ENCODE results near the gene EEFSEC.

Gene EEFSEC

DNA sequence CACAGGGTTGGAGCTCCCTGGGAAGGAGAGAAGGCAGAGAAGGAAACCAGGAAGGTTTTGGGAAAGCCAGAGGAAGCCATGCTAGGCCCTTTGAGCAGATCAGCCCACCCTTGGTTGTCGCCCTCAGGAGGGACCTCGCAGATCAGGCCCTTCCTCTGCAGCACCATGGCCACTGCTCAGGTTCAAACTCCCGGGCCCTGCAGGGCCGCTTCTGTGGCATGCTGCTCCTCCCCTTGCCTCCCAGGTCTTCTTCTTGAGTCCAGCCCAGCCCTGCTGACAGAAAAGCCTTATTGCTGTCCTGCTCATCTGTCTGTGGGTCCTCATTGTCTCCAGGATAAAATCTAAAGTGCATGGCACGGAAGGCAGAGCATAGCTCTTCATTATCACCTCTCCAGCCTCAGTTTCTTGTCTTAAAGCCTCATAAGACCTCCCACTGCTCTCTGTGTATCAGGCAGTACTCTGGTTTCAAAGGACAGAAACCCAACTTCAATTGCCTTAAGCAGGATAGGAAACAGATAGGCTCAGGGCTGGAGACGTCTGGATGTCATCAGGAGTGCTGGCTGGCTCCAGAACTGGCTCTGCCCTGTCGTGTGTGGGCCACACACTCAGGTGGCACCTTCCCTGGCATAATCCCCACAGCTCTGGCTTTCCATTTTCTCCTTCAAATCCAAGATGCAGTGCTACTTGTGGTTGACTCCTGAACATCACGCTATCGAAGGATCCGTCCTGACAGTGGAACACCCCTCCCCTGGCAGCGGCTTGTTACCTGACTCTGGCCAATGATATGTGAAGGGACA, 118.5 kb downstream of the EEFSEC start:
- Mint-ChIP-seq H3K27me3 (ENCODE audit: low read depth) (no peaks in the 10 kb centered on the region), H3K36me3 (ENCODE audit: low read depth) (no peaks in the 10 kb centered on the region), H3K4me3 (no peak overlapping the region), H3K27ac (no peak overlapping the region), H3K9me3 (no peaks in the 10 kb centered on the region), H3K4me1 (ENCODE audit: low read depth) (no peaks in the 10 kb centered on the region)

DNA sequence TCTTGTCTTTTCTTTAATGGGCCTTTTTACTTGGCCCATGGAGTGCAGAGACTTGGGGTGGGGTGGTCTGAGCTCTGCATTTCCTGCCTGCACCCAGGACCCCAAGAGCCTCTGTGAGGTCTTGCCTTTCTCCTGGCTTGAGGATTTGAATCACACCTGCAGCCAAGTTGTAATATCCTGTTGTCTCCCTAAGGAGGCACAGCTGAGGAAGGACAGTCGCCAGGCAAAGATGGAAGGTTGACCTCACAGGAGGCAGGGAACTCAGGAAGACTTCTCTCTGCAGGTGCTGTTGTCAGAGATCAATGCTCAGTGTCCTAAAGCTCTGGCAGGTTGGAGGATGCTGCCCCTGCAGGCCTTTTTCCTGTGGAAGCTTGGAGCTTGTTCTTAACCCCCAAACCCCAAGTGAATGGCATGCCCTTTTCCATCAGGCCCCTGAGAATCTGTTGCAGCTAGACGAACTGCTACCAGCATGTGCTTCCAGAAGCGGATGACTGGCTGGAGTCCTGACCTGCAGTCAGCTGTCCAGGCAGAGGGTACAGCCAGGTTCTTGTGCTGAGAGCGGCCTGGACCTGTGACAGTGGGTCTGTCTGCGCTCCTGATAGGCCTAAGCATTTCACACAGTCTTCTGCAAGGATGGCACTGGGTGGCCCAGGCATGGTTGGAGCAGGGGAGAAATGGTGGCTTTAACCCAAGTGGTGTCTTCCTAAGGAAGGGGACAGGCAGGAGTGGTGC, 120.0 kb downstream of the EEFSEC start:
- Mint-ChIP-seq H3K9me3 (no peaks in the 10 kb centered on the region), H3K4me3 (no peak overlapping the region), H3K27me3 (ENCODE audit: low read depth) (no peaks in the 10 kb centered on the region), H3K36me3 (ENCODE audit: low read depth) (no peaks in the 10 kb centered on the region), H3K4me1 (ENCODE audit: low read depth) (no peaks in the 10 kb centered on the region), H3K27ac (no peak overlapping the region)

DNA sequence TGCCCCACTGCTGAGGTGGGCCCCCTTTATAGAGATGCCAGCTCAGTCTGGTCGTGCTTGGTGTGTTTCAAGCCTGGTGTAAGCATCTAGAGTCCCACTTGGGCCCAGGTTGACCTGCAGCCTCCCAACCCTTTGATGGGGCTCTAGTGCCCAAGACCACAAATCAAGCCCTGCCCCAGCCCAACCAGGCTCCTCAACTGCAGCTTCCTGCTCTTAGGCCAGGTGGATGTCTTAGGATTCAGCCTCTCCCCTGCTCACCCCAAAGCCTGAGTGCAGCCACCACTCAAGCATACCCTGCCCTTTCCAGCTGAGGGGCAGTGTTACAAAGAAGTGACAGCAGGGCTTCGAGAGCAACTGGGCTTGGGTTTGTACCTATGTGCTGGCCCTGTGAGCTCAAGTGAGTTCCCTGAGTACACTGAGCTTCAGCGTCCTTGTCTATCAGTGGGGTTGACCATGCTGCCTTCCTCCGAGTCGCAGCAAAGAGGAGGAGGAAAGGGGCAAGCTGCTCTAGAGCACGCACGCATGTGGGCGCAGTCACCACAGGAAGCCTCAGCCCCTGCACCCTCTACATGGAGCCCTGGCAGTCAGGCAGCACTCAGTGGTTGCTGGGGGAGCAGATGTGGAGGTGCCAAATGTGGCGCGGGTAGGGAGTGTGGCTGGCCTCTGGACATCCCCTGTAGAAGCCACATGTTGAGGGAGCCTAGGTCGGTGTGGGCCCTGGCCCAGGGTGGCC, 120.7 kb downstream of the EEFSEC start:
- Mint-ChIP-seq H3K36me3 (ENCODE audit: low read depth) (no peaks in the 10 kb centered on the region), H3K4me1 (ENCODE audit: low read depth) (no peaks in the 10 kb centered on the region), H3K27me3 (ENCODE audit: low read depth) (no peaks in the 10 kb centered on the region), H3K4me3 (no peak overlapping the region), H3K9me3 (no peaks in the 10 kb centered on the region), H3K27ac (no peak overlapping the region)

DNA sequence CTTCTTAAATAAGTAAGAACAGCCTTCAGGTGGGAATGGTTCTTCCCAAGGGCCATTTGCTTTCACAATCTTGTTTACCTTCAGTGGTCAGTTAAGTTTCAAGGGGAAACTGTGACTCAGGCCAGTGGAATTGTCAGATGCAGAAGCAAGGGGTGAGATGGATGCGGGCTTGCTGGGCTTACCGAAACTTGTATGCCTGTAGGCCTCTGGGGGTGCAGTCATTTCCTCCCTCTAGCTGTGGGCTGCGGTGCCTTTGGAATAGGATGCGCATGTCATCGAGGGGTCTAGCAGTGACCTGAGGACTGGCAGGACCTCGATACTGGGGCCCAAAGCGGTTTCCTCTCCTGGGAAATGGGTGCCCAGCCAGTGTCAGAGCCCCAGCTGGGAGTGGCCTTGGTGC, 121.6 kb downstream of the EEFSEC start:
- Mint-ChIP-seq H3K4me3 (no peak overlapping the region), H3K36me3 (ENCODE audit: low read depth) (no peaks in the 10 kb centered on the region), H3K9me3 (no peaks in the 10 kb centered on the region), H3K4me1 (ENCODE audit: low read depth) (no peaks in the 10 kb centered on the region), H3K27ac (no peak overlapping the region), H3K27me3 (ENCODE audit: low read depth) (no peaks in the 10 kb centered on the region)

DNA sequence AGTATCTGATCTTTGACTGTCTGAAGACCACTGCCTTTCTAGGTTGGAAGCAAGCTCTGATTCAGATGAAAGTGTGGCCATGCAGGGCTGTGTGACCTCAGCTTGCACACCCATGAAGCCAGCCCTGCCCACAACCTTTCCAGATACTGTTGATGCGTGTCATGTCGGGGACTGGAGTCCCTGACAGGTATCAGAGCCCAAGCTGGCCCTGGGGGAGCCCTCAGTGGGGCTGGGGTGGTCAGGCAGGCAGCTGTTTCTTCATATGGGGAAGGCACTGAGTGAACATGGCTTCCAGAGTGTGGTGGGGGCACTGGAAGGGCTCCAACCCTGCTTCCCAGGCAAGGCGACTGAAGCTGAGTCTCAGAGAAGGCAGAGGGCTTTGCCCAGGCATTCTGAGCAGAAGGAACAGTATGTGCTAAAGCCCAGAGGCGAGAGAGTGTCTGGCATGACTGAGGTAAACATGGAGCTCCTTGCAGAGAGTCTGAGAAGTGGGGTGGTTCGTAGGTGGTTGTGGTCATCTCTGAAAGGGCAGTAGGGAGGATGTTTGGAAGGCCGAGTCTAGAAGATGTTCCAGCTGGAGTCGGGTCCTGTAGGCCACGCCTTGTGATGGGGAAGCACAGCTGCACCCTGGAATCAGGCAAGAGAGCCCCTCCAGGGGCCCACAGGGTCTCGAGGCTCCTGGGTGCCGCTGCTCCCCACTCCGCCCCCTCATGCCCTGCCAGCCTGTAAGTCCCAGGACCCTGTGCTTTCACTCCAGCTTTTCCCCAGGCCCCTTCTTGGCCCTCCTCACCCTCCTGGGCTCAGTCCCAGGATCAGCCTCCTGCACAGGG, 122.2 kb downstream of the EEFSEC start:
- H3K4me1 Mint-ChIP-seq (ENCODE audit: low read depth) = no peaks in the 10 kb centered on the region
- no peak overlapping the region for H3K27ac Mint-ChIP-seq
- H3K9me3 Mint-ChIP-seq = no peaks in the 10 kb centered on the region
- no peak overlapping the region for H3K4me3 Mint-ChIP-seq
- H3K27me3 Mint-ChIP-seq (ENCODE audit: low read depth) = no peaks in the 10 kb centered on the region
- no peaks in the 10 kb centered on the region for H3K36me3 Mint-ChIP-seq (ENCODE audit: low read depth)

DNA sequence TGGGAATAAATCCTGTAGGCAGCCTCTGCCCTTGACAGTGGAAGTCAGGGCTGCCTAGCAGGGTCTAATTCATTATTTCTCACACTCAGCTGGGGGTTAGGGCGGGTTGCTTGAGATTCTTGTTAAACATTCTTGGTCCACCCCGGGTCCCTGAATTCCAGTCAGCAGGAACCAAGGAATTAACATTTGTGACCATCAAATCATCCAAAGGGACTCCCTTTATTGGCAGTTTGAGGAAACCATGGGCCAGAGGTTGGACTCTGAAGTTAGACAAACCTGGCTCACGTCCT, 122.8 kb downstream of the EEFSEC start:
- Mint-ChIP-seq H3K36me3 (ENCODE audit: low read depth) (no peaks in the 10 kb centered on the region), H3K27me3 (ENCODE audit: low read depth) (no peaks in the 10 kb centered on the region), H3K9me3 (no peaks in the 10 kb centered on the region), H3K4me1 (ENCODE audit: low read depth) (no peaks in the 10 kb centered on the region), H3K4me3 (no peak overlapping the region), H3K27ac (no peak overlapping the region)

DNA sequence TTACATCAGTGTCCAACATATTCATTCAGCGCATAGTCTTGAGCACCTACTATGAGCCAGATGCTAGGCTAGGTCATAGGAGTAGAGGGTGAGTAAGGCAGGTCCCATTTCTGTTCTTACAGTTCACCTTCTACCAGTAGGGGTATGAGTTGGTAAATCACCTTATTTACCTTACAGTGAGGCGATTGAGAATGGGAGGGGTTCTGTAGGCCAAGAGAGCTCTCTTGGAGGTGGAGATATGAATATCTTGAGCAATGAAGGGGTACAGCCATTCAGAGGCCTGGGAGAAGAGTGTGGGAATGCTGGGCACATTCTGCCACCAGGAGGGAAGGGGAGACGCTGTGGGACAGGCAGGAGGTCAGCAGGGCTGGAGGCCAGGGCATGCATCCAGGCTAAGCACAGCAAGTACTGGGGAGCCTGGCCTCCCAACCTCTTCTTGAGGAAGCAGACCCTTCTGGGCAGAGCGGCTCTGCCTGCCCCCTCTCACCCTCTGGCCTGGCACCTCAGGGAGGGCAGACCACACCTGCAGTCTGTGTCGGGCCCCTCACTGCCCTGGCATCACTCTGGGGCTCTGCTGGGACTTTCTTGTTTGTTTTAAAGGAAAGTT, 123.4 kb downstream of the EEFSEC start:
- no peak overlapping the region for H3K4me3 Mint-ChIP-seq
- no peaks in the 10 kb centered on the region for H3K36me3 Mint-ChIP-seq (ENCODE audit: low read depth)
- no peak overlapping the region for H3K27ac Mint-ChIP-seq
- H3K9me3 Mint-ChIP-seq = no peaks in the 10 kb centered on the region
- no peaks in the 10 kb centered on the region for H3K27me3 Mint-ChIP-seq (ENCODE audit: low read depth)
- H3K4me1 Mint-ChIP-seq (ENCODE audit: low read depth) = no peaks in the 10 kb centered on the region

DNA sequence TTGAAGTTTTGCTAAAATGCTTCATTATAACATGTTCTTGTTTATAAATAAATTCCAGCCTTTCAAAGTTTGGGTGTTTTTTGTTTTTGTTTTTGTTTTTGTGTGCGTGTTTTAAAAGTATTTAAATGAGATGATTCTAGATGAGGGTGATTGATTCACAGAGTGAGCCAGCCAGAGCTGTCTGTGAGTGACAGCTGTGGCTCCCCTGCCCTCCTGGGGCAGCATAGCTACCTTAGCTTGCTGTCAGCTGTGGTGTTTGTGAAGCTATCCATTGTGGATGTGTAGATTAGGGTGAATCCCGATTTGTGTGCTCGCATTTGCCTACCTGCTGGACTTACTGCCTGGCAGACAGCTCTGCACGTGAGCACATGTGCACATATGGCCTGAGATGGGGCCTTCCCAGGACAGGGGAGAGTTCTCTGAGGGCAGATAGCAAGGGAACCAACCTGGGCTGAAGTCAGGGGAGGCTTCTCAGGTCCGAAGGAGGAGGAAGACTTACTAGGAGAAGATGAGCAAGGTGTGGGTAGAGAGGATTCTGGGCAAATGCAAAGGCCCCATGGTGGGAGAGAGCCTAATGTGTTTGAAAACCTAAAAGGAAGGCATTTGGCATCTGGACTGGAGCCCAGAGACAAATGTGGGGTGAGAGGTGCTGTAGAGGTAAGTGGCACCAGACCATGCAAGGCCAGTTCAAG, 124.2 kb downstream of the EEFSEC start:
- Mint-ChIP-seq H3K27ac (no peak overlapping the region), H3K36me3 (ENCODE audit: low read depth) (no peaks in the 10 kb centered on the region), H3K27me3 (ENCODE audit: low read depth) (no peaks in the 10 kb centered on the region), H3K4me1 (ENCODE audit: low read depth) (no peaks in the 10 kb centered on the region), H3K9me3 (no peaks in the 10 kb centered on the region), H3K4me3 (no peak overlapping the region)

DNA sequence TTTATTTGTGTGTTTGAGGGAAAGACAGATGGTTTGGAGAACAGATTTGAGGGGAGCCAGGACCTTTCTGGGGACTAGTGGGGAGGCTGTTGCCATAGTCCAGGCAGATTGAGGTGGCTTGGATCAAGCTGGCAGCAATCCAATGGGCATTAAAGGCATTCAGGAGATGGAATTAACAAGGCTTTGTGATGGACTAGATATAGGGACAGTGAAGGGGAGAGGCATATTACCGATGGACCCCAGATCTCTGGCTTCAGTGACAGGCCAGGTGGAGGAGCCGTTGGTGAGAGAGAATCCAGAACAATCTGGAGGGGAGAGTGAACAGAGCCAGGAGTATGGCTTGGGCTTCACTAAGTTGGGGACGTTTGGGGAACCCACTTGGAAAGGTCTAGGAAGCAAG, 124.8 kb downstream of the EEFSEC start:
- Mint-ChIP-seq H3K27ac (no peak overlapping the region), H3K9me3 (no peaks in the 10 kb centered on the region), H3K27me3 (ENCODE audit: low read depth) (no peaks in the 10 kb centered on the region), H3K4me3 (no peak overlapping the region), H3K36me3 (ENCODE audit: low read depth) (no peaks in the 10 kb centered on the region), H3K4me1 (ENCODE audit: low read depth) (no peaks in the 10 kb centered on the region)

DNA sequence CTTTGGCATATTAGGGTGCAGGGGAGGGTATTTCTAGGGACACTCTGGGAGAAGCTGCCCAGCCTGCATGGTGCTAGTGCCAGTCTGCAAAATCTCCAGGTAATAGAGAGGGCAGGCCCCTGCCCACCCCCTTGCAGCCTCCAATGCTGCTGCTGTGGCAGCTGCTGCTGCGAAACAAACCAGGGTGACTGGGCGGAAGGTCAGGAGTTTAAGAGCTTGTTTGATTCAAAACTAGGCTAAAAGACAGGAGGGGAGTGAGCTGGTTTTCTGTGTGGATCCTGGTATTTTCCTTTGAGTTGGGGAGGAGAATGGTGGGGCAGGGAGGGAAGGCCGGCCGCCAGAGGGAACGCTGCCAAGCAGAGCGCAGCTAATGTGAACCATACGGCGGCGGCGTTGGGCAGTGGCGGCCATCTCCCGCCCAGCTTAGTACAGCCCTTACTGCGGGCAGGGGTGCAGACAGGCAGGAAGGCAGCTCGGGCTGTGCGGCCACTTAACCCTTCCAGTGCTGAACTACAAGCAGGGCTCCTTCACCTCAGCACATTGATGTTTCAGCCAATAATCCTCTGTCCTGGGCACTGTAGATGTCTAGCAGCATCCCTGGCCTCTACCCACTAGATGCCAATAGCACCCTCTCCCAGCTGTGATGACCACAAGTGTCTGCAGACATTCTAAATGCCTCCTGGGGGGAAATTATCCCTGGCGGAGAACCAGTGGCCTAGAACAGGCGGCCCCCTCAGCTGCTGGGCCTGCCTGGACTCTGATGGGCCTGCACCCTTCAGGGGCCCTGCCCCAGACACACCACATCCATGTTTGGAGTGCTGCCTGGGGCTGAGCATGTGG, 125.7 kb downstream of the EEFSEC start:
- Mint-ChIP-seq H3K27ac (no peak overlapping the region), H3K9me3 (no peaks in the 10 kb centered on the region), H3K36me3 (ENCODE audit: low read depth) (no peaks in the 10 kb centered on the region), H3K4me1 (ENCODE audit: low read depth) (no peaks in the 10 kb centered on the region), H3K27me3 (ENCODE audit: low read depth) (no peaks in the 10 kb centered on the region), H3K4me3 (no peak overlapping the region)

DNA sequence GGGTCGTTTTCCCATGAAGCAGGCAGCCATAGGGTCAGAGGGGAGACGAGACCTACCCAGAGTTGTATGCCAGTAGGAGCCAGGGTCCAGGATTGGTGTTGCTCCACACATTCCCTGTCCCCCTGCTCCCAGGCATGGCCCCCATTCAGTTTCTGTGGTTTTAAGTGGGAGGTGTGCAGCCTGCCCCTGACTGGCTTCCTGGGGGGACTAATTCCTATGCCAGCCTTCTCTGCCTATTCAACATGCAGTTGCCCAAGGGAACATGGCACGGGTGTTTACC, 126.3 kb downstream of the EEFSEC start:
- Mint-ChIP-seq H3K27ac (no peak overlapping the region), H3K27me3 (ENCODE audit: low read depth) (no peaks in the 10 kb centered on the region), H3K4me3 (no peak overlapping the region), H3K9me3 (no peaks in the 10 kb centered on the region), H3K4me1 (ENCODE audit: low read depth) (no peaks in the 10 kb centered on the region), H3K36me3 (ENCODE audit: low read depth) (no peaks in the 10 kb centered on the region)

DNA sequence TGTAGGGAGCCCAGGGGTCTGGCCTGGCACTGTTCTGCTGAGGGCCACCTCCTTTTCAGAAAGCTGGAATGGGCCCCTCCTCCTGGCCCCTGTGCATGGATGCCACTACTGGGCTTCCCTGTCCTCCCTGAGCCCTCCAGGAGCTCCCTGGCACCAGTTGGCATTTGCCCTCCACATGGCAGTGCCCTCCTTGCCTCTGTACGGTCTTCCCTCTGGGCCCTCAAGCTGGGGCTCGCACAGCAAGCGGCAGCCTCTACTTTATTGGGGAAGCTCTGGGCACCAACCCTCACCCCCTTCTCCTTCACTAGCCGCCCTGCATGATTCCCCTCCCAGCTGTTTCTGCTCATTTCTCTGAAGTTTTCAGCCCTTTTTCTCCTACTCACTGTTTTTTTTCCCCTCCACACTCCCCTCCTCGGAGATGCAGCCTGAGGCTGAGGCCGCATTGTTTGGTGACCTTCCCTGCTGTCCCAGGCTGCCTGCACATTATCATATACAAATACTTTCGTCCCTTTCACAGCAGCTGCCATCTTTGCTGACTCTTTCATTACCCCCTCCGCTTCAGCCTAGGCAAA, 127.3 kb downstream of the EEFSEC start:
- Mint-ChIP-seq H3K4me1 (ENCODE audit: low read depth) (no peaks in the 10 kb centered on the region), H3K27ac (no peak overlapping the region), H3K36me3 (ENCODE audit: low read depth) (no peaks in the 10 kb centered on the region), H3K4me3 (no peak overlapping the region), H3K9me3 (no peaks in the 10 kb centered on the region), H3K27me3 (ENCODE audit: low read depth) (no peaks in the 10 kb centered on the region)

DNA sequence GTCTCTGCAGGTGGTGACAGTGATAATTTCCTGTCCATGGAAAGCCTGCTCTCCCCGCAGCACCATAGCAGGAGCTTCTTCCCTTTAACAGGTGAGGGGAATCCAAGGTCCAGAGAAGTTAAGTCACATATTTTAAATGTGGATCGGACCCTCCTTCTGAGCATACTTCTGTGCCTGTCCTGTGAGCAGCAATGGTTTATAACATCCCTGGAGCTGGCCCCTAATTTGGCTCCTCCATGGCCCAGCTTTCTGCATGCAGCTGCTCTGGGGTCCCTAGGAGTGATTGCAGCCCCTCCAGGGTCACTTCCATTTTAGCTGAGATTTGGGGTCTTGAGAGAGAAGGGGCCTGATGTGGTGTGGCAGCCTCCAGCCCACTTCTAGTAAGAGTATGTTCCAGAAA, 127.8 kb downstream of the EEFSEC start:
- no peak overlapping the region for H3K27ac Mint-ChIP-seq
- no peaks in the 10 kb centered on the region for H3K9me3 Mint-ChIP-seq
- no peaks in the 10 kb centered on the region for H3K36me3 Mint-ChIP-seq (ENCODE audit: low read depth)
- H3K4me3 Mint-ChIP-seq = no peak overlapping the region
- no peaks in the 10 kb centered on the region for H3K4me1 Mint-ChIP-seq (ENCODE audit: low read depth)
- H3K27me3 Mint-ChIP-seq (ENCODE audit: low read depth) = no peaks in the 10 kb centered on the region

Data from T-helper 1 cell treated with Interleukin-12 subunit alpha and Interleukin-12 subunit beta and Interleukin-4 antibody, amounts not matched to agents 30 μg/mL and 1 μg/mL, for 36 hours (primary cell).